NB4 (cell line): ENCODE data around the gene ZNF716.

Experiments used
- TF ChIP-seq, protein P1 (sequence below): IDR thresholded peaks from one replicate; pipeline ENCODE4 v1.5.1; 2012; ENCODE audit warnings: low read depth, low read length
- TF ChIP-seq, protein P2 (sequence below): IDR thresholded peaks from 2 replicates; pipeline ENCODE4 v1.6.1; 2011; ENCODE audit warnings: low read depth, low read length

DNA sequence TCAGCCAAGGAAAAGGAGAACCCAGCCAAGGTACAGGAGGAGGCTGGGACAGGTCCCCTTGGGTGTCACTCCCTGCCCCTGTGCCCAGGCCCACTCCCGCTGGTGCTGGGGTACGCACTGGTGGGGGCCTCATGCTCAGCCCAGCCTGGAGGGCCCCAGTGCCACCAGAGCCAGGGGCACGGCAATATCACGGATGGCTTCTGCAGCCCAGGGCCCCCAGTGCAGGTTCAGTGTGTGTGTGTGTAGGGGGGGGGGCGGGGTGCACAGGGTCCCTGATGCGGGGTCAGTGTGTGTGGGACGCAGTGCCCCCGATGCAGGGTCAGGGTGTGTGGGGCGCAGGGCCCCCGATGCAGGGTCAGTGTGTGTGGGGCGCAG lies 23.4 kb upstream of the ZNF716 start:
- TF ChIP-seq, protein P1, sequence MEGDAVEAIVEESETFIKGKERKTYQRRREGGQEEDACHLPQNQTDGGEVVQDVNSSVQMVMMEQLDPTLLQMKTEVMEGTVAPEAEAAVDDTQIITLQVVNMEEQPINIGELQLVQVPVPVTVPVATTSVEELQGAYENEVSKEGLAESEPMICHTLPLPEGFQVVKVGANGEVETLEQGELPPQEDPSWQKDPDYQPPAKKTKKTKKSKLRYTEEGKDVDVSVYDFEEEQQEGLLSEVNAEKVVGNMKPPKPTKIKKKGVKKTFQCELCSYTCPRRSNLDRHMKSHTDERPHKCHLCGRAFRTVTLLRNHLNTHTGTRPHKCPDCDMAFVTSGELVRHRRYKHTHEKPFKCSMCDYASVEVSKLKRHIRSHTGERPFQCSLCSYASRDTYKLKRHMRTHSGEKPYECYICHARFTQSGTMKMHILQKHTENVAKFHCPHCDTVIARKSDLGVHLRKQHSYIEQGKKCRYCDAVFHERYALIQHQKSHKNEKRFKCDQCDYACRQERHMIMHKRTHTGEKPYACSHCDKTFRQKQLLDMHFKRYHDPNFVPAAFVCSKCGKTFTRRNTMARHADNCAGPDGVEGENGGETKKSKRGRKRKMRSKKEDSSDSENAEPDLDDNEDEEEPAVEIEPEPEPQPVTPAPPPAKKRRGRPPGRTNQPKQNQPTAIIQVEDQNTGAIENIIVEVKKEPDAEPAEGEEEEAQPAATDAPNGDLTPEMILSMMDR = no peak
- TF ChIP-seq, protein P2, sequence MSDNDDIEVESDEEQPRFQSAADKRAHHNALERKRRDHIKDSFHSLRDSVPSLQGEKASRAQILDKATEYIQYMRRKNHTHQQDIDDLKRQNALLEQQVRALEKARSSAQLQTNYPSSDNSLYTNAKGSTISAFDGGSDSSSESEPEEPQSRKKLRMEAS = no peak
